Heart left ventricle (tissue), 16 donors: Measurements from ENCODE around the gene TATDN2. TPM values are rescaled to one million over a fixed set of nuclear protein-coding genes. Genes with fewer than 3 reads are reported as not detected.

Experiments used
- ATAC-seq, 4 donors: fragments of 200-7000 bp; cut with Tn5 transposase; one replicate each; pipeline ENCODE4 v1.9.1; 2020 to 2022; ENCODE audit warnings: moderate library complexity in 4 of 4, mild to moderate bottlenecking in 3 of 4, moderate number of reproducible peaks in 1 of 4
- DNase-seq, 5 donors: peaks; one replicate each; pipeline ENCODE4 v3.0.0-alpha.2; 2020
- H3K27ac ChIP-seq, 12 donors: fragments of 200-600 bp; sonication (generic) in 4 of 12; one replicate each; pipeline versions ENCODE4 v1.5.0 to v1.8.0; 2016 to 2022; ENCODE audit warnings: mild to moderate bottlenecking in 2 of 12
- H3K27me3 ChIP-seq, 9 donors: fragments of 200-600 bp; sonication (generic) in 2 of 9; one replicate each; pipeline versions ENCODE4 v1.5.1 to v1.8.0; 2016 to 2022; ENCODE audit warnings: mild to moderate bottlenecking in 3 of 9
- H3K36me3 ChIP-seq, 9 donors: fragments of 200-600 bp; sonication (generic) in 2 of 9; one replicate each; pipeline versions ENCODE4 v1.5.0 to v1.8.0; 2018 to 2022; ENCODE audit warnings: mild to moderate bottlenecking in 2 of 9
- H3K4me1 ChIP-seq, 12 donors: fragments of 200-600 bp; sonication (generic) in 4 of 12; one replicate each; pipeline versions ENCODE4 v1.5.0 to v1.8.0; 2016 to 2022; ENCODE audit warnings: mild to moderate bottlenecking in 3 of 12
- H3K4me3 ChIP-seq, 12 donors: fragments of 200-600 bp; sonication (generic) in 4 of 12; one replicate each; pipeline versions ENCODE4 v1.5.0 to v1.8.0; 2017 to 2022; ENCODE audit warnings: mild to moderate bottlenecking in 9 of 12, moderate library complexity in 4 of 12
- H3K9me3 ChIP-seq, 12 donors: fragments of 200-600 bp; sonication (generic) in 4 of 12; one replicate each; pipeline versions ENCODE4 v1.5.0 to v1.8.0; 2016 to 2022; ENCODE audit warnings: mild to moderate bottlenecking in 1 of 12
- POLR2A ChIP-seq, 2 donors: fragments of 450-650 bp; IDR thresholded peaks; one replicate each; pipeline ENCODE4 v1.6.1; 2017; ENCODE audit warnings: antibody characterized with exemption in 2 of 2, mild to moderate bottlenecking in 2 of 2, moderate library complexity in 2 of 2
- WGBS, 4 donors: extraction: QIAGEN DNeasy Blood & Tissue Kit in 2 of 4; methylation state at CpG; one replicate each; pipeline versions ENCODE4 v1.1.5 to v1.1.7; 2013 to 2018; 5-methylcytosine and 5-hydroxymethylcytosine counted together
- intact Hi-C, 10 donors: fragments of 100-400 bp; cut with DNase I; formaldehyde crosslinking; loops; one replicate each; pipeline versions ENCODE4 v1.11.1 to v1.14.2; 2022
- polyA plus RNA-seq, 2 donors: library from polyadenylated mRNA; stranded (reverse); fragments of 200-250 nt; gene quantifications; one replicate each; pipeline ENCODE4 v1.2.3, GENCODE V29; 2013
- total RNA-seq, 9 donors: library from RNA; depleted of rRNA in 2 of 9; stranded (reverse); fragments of >200 nt in 2 of 9; fragmentation: NEBNext Ultra II Directional in 3 of 9; extraction: Animal tissue kit (Norgen Biotek cat#: 25700) in 3 of 9; gene quantifications; one replicate each; pipeline versions ENCODE4 v1.1.0 to v1.2.4, GENCODE V29; 2016 to 2023
- TF ChIP-seq, protein P1 (sequence below), 12 donors: fragments of 200-600 bp; sonication (generic) in 4 of 12; IDR thresholded peaks; one replicate each; pipeline versions ENCODE4 v1.5.0 to v1.8.0; 2018 to 2022; ENCODE audit warnings: antibody characterized with exemption in 12 of 12, mild to moderate bottlenecking in 5 of 12
- donor health status: ischemic (EF 13 %, LVEDD 7.1; RV severe dilation, severe dysfunction).
- donor health status: healthy with polysubstance abuse.
- donor health status: DM: no; HTN: yes; CAD: no.
- donor health status: DM: no; HTN: no; CAD: no.
- donor health status: ischemic (EF 25% LVEDD 6.9; RV normal size, moderate dysfunction).
- donor health status: ischemic (EF 25% LVEDD 5.7; RV mildly dilated, moderate dysfunction).
- donor health status: healthy.
- donor health status: DM: yes; HTN: yes; CAD: no.
- donor health status: ischemic (EF 35%, LVEDD 5.7; RV mildly dilated, moderate dysfunction).
- donor health status: nonischemic (EF 11% LVEDD 7.7; RV severe dilation, severe dysfunction).
- donor health status: DM: yes; HTN: yes; CAD: no.
- donor health status: PGD.
- donor health status: ischemic (EF 29% LVEDD 5.4; RV normal size, mild dysfunction).
- donor health status: nonischemic (EF 23%, LVEDD 6.1; RV moderate dilation, normal function).

TATDN2 gene
- total and polyA plus RNA-seq, 11 donors, result 8.6 to 31.6 (median 16.8) TPM

DNA sequence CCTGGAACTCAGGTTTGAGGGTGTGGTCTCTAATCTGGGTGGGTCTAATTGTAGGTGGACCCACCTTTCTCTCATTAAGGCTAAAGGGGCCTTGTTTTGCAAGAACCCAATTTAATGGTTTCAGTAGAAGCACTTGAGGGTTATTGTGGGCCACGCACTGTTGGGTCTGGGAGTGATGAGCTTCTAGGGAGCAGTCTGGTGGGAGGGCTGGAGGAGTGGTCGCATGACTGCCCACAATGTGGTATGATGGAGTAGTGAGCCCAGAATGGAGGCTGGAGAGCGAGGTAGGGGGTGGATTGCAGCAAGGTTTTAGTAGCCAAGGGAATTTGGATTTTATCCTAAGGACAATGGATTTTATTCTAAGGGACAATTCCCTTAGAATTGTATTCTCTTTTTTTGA is 2.7 kb downstream of the TATDN2 start:
- no peak for ATAC-seq
- WGBS, 4 donors, result 95 to 100% (median 98%) methylated on average over 3 of the region's 3 CpGs
- intact Hi-C loops, result no loop called here

DNA sequence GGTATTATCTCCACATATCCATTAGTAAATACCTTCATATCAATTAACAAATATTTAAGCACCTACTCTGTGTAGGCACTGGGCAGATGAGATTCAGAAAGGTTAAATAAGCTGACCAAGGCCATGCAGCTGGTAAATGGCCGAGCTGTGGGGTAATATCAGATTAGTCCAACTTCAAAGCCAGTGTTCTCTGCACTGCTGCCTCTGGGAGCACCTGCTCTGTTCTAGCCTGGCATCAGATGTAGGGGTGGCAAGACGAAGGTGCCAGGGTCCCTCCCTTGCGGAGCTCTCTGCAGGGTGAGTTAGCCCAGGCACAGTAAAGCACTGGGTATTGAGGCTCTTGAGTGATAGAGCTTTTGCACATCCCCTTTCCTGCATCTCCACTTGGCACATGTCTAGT is 5.5 kb downstream of the TATDN2 start:
- Histone ChIP-seq H3K4me1 (peaks cover 0 to 53% (median 22%) of the 10 kb centered on the region in 12 donors), H3K36me3 (peaks cover 0 to 66% (median 39%) of the 10 kb centered on the region in 9 donors), H3K27ac (no peak overlapping the region), H3K4me3 (no peak overlapping the region), H3K9me3 (no peaks in the 10 kb centered on the region), H3K27me3 (no peaks in the 10 kb centered on the region)
- 79 to 96% (median 95%) methylated on average over 3 of the region's 3 CpGs for WGBS, 4 donors
- ATAC-seq, result no peak
- no peak for DNase-seq
- intact Hi-C loops, result no loop called here
- TF ChIP-seq, protein P1, sequence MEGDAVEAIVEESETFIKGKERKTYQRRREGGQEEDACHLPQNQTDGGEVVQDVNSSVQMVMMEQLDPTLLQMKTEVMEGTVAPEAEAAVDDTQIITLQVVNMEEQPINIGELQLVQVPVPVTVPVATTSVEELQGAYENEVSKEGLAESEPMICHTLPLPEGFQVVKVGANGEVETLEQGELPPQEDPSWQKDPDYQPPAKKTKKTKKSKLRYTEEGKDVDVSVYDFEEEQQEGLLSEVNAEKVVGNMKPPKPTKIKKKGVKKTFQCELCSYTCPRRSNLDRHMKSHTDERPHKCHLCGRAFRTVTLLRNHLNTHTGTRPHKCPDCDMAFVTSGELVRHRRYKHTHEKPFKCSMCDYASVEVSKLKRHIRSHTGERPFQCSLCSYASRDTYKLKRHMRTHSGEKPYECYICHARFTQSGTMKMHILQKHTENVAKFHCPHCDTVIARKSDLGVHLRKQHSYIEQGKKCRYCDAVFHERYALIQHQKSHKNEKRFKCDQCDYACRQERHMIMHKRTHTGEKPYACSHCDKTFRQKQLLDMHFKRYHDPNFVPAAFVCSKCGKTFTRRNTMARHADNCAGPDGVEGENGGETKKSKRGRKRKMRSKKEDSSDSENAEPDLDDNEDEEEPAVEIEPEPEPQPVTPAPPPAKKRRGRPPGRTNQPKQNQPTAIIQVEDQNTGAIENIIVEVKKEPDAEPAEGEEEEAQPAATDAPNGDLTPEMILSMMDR (IDR thresholded peaks at IDR 0.05), result no peak
- TF ChIP-seq POLR2A (IDR thresholded peaks at IDR 0.05), result no peak

More for the DNA sequence above, 2.7 kb downstream of the TATDN2 start:
- Histone ChIP-seq H3K9me3 (peaks cover 0 to 3% (median 0%) of the 10 kb centered on the region in 12 donors), H3K4me3 (peak overlapping the region in 2 of 12 donors; percentile 77 to 91), H3K4me1 (peaks cover 0 to 60% (median 23%) of the 10 kb centered on the region in 12 donors), H3K27me3 (no peaks in the 10 kb centered on the region), H3K36me3 (peaks cover 0 to 52% (median 32%) of the 10 kb centered on the region in 9 donors), H3K27ac (no peak overlapping the region)
- DNase-seq, result no peak
- TF ChIP-seq, protein P1 (IDR thresholded peaks at IDR 0.05), result no peak
- TF ChIP-seq POLR2A (IDR thresholded peaks at IDR 0.05), result no peak

DNA sequence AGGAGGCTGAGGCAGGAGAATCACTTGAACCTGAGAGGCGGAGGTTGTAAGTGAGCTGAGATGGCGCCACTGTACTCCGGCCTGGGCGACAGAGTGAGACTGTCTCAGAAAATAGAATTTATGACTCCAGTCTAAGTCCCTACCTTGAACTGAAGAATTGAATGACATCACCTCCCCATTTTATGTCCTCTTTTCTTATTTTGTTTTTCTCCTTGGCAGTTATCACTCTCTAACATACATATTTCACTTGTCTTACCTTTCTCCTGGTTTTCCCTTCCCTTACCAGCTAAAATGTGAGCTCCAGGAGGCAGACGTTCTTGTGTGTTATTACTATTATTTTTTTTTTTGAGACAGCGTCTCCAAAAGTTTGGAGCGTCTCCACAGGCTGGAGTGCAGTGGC is 7.6 kb downstream of the TATDN2 start:
- TF ChIP-seq, protein P1 (IDR thresholded peaks at IDR 0.05), result no peak
- TF ChIP-seq POLR2A (IDR thresholded peaks at IDR 0.05), result no peak
- WGBS, 4 donors, result 78 to 96% (median 92%) methylated on average over 7 of the region's 7 CpGs
- Histone ChIP-seq H3K36me3 (peaks cover 0 to 76% (median 51%) of the 10 kb centered on the region in 9 donors), H3K27me3 (no peaks in the 10 kb centered on the region), H3K4me3 (no peak overlapping the region), H3K27ac (no peak overlapping the region), H3K4me1 (peaks cover 0 to 33% (median 5%) of the 10 kb centered on the region in 12 donors), H3K9me3 (no peaks in the 10 kb centered on the region)
- ATAC-seq (no peak), DNase-seq (no peak)
- intact Hi-C loops, result no loop called here

DNA sequence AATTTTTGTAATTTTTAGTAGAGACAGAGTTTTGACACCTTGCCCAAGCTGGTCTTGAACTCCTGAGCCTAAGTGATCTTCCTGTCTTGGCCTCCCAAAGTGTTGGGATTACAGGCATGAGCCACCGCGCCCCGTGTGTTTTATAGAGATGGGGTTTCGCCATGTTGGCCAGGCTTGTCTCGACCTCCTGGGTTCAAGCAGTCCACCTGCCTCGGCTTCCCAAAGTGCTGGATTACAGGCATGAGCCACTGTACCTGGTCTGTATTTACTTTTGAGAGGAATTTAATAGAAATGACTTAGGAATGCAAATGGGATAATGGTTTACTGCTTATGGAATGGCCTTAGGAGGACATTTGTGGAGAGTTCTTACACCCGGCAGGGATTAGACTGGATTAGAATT is 10.8 kb downstream of the TATDN2 start:
- Histone ChIP-seq H3K36me3 (peaks cover 0 to 83% (median 55%) of the 10 kb centered on the region in 9 donors), H3K27ac (no peak overlapping the region), H3K9me3 (no peaks in the 10 kb centered on the region), H3K27me3 (no peaks in the 10 kb centered on the region), H3K4me3 (no peak overlapping the region), H3K4me1 (peaks cover 0 to 27% (median 2%) of the 10 kb centered on the region in 12 donors)
- intact Hi-C loops, result no loop called here
- TF ChIP-seq, protein P1 (IDR thresholded peaks at IDR 0.05), result no peak
- TF ChIP-seq POLR2A (IDR thresholded peaks at IDR 0.05), result no peak
- ATAC-seq (no peak), DNase-seq (no peak)
- WGBS, 4 donors, result 93 to 96% (median 95%) methylated on average over 7 of the region's 7 CpGs
